GM18511 (cell line): ENCODE data around the gene INTS1.
A peak's percentile ranks its signal among the peaks of the same experiment; 100 is the strongest.

ENCODE experiments used
- ATAC-seq: cut with Tn5 transposase; IDR thresholded peaks from one replicate; pipeline ENCODE4 v1.9.1; 2021; ENCODE audit warnings: mild to moderate bottlenecking, moderate library complexity; ENCODE audit not compliant: unreplicated experiment

Gene INTS1

GRCh38 chr7:1493571-1493970, 10.6 kb downstream of the INTS1 start:
- no peak for ATAC-seq

GRCh38 chr7:1493129-1493528, 11.1 kb downstream of the INTS1 start:
- no peak for ATAC-seq

- no peak for ATAC-seq
Measured at GRCh38 chr7:1492640-1493039, 11.5 kb downstream of the INTS1 start.

GRCh38 chr7:1492221-1492620, 12.0 kb downstream of the INTS1 start:
- no peak for ATAC-seq

- ATAC-seq, result no peak
Measured at GRCh38 chr7:1490837-1491236, 13.4 kb downstream of the INTS1 start.

GRCh38 chr7:1489336-1489735, 14.9 kb downstream of the INTS1 start:
- ATAC-seq, result no peak

GRCh38 chr7:1488016-1488415, 16.2 kb downstream of the INTS1 start:
- ATAC-seq, result no peak

- ATAC-seq, result no peak
Measured at GRCh38 chr7:1487466-1487865, 16.7 kb downstream of the INTS1 start.

- no peak for ATAC-seq
Measured at GRCh38 chr7:1486571-1486970, 17.6 kb downstream of the INTS1 start.

GRCh38 chr7:1485156-1485555, 19.0 kb downstream of the INTS1 start:
- ATAC-seq, result no peak

- ATAC-seq, result no peak
Measured at GRCh38 chr7:1484569-1484968, 19.6 kb downstream of the INTS1 start.

- no peak for ATAC-seq
Measured at GRCh38 chr7:1483536-1484505, 20.4 kb downstream of the INTS1 start.

GRCh38 chr7:1483079-1483478, 21.1 kb downstream of the INTS1 start:
- no peak for ATAC-seq

- ATAC-seq, result no peak
Measured at GRCh38 chr7:1481300-1481699, 22.9 kb downstream of the INTS1 start.

GRCh38 chr7:1480670-1481069, 23.5 kb downstream of the INTS1 start:
- ATAC-seq, result no peak

- ATAC-seq, result no peak
Measured at GRCh38 chr7:1479287-1479686, 24.9 kb downstream of the INTS1 start.

- no peak for ATAC-seq
Measured at GRCh38 chr7:1478480-1478879, 25.7 kb downstream of the INTS1 start.

GRCh38 chr7:1476859-1477258, 27.3 kb downstream of the INTS1 start:
- ATAC-seq, result no peak

- ATAC-seq, result no peak
Measured at GRCh38 chr7:1475991-1476390, 28.2 kb downstream of the INTS1 start.

- no peak for ATAC-seq
Measured at GRCh38 chr7:1475393-1475792, 28.8 kb downstream of the INTS1 start.

- no peak for ATAC-seq
Measured at GRCh38 chr7:1474736-1475135, 29.5 kb downstream of the INTS1 start.

GRCh38 chr7:1473864-1474512, 30.2 kb downstream of the INTS1 start:
- peak; percentile 75 for ATAC-seq
